GM23338 (cell line): ENCODE measurements around the gene PLBD2. TPM values are rescaled to one million over a fixed set of nuclear protein-coding genes. Genes with fewer than 3 reads are reported as not detected.

Source experiments
- ATAC-seq: fragments of 200-7000 bp; cut with Tn5 transposase; 3 replicates; pipeline ENCODE4 v1.9.1; 2020
- DNase-seq: peaks from one replicate; pipeline ENCODE4 v3.0.0-alpha.2; 2015; ENCODE audit warnings: low spot score
- H2AFZ ChIP-seq: fragments of 200-600 bp; sonication (generic); 2 replicates; pipeline ENCODE4 v1.8.0; 2016; ENCODE audit warnings: antibody characterized with exemption, mild to moderate bottlenecking, moderate library complexity
- H3F3A ChIP-seq: fragments of 200-600 bp; sonication (generic); replicated peaks from 2 replicates; pipeline ENCODE4 v1.8.0; 2017; ENCODE audit warnings: antibody characterized with exemption, mixed run types, low read depth
- H3K27ac ChIP-seq: fragments of 200-600 bp; sonication (generic); 2 replicates; pipeline ENCODE4 v1.6.1; 2016; ENCODE audit warnings: low read depth
- H3K27me3 ChIP-seq: fragments of 200-600 bp; sonication (generic); 2 replicates; pipeline ENCODE4 v1.8.0; 2016; ENCODE audit warnings: mild to moderate bottlenecking, mixed run types, moderate library complexity; ENCODE audit not compliant: insufficient read depth
- H3K36me3 ChIP-seq: fragments of 200-600 bp; sonication (generic); 2 replicates; pipeline ENCODE4 v1.8.0; 2016; ENCODE audit warnings: mild to moderate bottlenecking; ENCODE audit not compliant: insufficient read depth
- H3K4me1 ChIP-seq: fragments of 200-600 bp; sonication (generic); 2 replicates; pipeline ENCODE4 v1.8.0; 2016; ENCODE audit warnings: mild to moderate bottlenecking, moderate library complexity; ENCODE audit not compliant: insufficient read depth
- H3K4me2 ChIP-seq: fragments of 200-600 bp; sonication (generic); 2 replicates; pipeline ENCODE4 v1.7.1; 2017; ENCODE audit warnings: mixed run types
- H3K4me3 ChIP-seq: fragments of 200-600 bp; sonication (generic); 2 replicates; pipeline ENCODE4 v1.6.1; 2016; ENCODE audit warnings: mixed run types
- H3K79me2 ChIP-seq: fragments of 200-600 bp; sonication (generic); replicated peaks from 2 replicates; pipeline ENCODE4 v1.8.0; 2017; ENCODE audit warnings: mild to moderate bottlenecking; ENCODE audit not compliant: insufficient read depth
- H3K9me2 ChIP-seq: fragments of 200-600 bp; sonication (generic); 2 replicates; pipeline ENCODE4 v1.8.0; 2017; ENCODE audit not compliant: insufficient read depth
- H4K20me1 ChIP-seq: fragments of 200-600 bp; sonication (generic); replicated peaks from 2 replicates; pipeline ENCODE4 v1.8.0; 2017; ENCODE audit warnings: mild to moderate bottlenecking; ENCODE audit not compliant: insufficient read depth
- H3K27ac Mint-ChIP-seq: 2 replicates; pipeline ENCODE4 v1.8.0; 2020; ENCODE audit warnings: inconsistent platforms, mild to moderate bottlenecking, moderate library complexity, mixed read lengths
- H3K27me3 Mint-ChIP-seq: 3 replicates; pipeline ENCODE4 v1.8.0; 2022; ENCODE audit warnings: low read depth, mild to moderate bottlenecking, moderate library complexity, mixed read lengths, inconsistent platforms; ENCODE audit not compliant: insufficient read depth, poor library complexity
- H3K36me3 Mint-ChIP-seq: 3 replicates; pipeline ENCODE4 v1.8.0; 2021; ENCODE audit warnings: low read depth, mild to moderate bottlenecking, inconsistent platforms, moderate library complexity, mixed read lengths
- H3K4me1 Mint-ChIP-seq: 3 replicates; pipeline ENCODE4 v1.8.0; 2020; ENCODE audit warnings: mild to moderate bottlenecking, inconsistent platforms, mixed read lengths
- H3K4me3 Mint-ChIP-seq: 3 replicates; pipeline ENCODE4 v1.8.0; 2021; ENCODE audit warnings: moderate library complexity, mild to moderate bottlenecking, inconsistent platforms, mixed read lengths
- H3K9me3 Mint-ChIP-seq: 3 replicates; pipeline ENCODE4 v1.8.0; 2020; ENCODE audit warnings: moderate library complexity, mild to moderate bottlenecking, inconsistent platforms, mixed read lengths
- CREB1 ChIP-seq: fragments of 250-450 bp; sonication (Bioruptor Pico); IDR thresholded peaks from 2 replicates; pipeline ENCODE4 v1.5.0; 2020; ENCODE audit warnings: low read depth, mild to moderate bottlenecking, moderate library complexity
- EZH2 ChIP-seq: fragments of 200-600 bp; sonication (generic); IDR thresholded peaks from one replicate; pipeline ENCODE4 v1.8.0; 2017; ENCODE audit warnings: antibody characterized with exemption, mild to moderate bottlenecking, low read depth; ENCODE audit not compliant: unreplicated experiment
- EZH2phosphoT487 ChIP-seq: fragments of 200-600 bp; sonication (generic); IDR thresholded peaks from one replicate; pipeline ENCODE4 v1.8.1; 2018; ENCODE audit warnings: antibody characterized with exemption; ENCODE audit not compliant: unreplicated experiment
- NANOG ChIP-seq: IDR thresholded peaks from 2 replicates; pipeline ENCODE4 v1.6.1; 2016; ENCODE audit warnings: antibody characterized with exemption, borderline replicate concordance
- POLR2AphosphoS5 ChIP-seq: IDR thresholded peaks from 2 replicates; pipeline ENCODE4 v1.6.1; 2016; ENCODE audit warnings: antibody characterized with exemption, low read depth
- REST ChIP-seq: IDR thresholded peaks from one replicate; pipeline ENCODE4 v1.6.1; 2018; ENCODE audit warnings: antibody characterized with exemption; ENCODE audit not compliant: unreplicated experiment
- STAT1 ChIP-seq: IDR thresholded peaks from one replicate; pipeline ENCODE4 v1.6.1; 2016; ENCODE audit warnings: antibody characterized with exemption; ENCODE audit not compliant: unreplicated experiment
- ZNF114 ChIP-seq: fragments of 250-450 bp; sonication (Bioruptor Pico); IDR thresholded peaks from 2 replicates; pipeline ENCODE4 v1.5.0; 2020; ENCODE audit warnings: mild to moderate bottlenecking, moderate library complexity
- ZNF331 ChIP-seq: fragments of 250-450 bp; sonication (Bioruptor Pico); IDR thresholded peaks from 2 replicates; pipeline ENCODE4 v1.5.0; 2020; ENCODE audit warnings: low read depth, mild to moderate bottlenecking, moderate library complexity
- polyA plus RNA-seq: library from polyadenylated mRNA; unstranded; fragments of >200 nt; fragmentation: Nextera tagmentation; extraction: Ambion mirVana; gene quantifications from 2 replicates; pipeline ENCODE4 v1.2.1, GENCODE V29; 2016
- total RNA-seq: library from RNA; depleted of rRNA; stranded (reverse); fragments of >200 nt; shearing (Covaris generic); gene quantifications from 2 replicates; pipeline ENCODE4 v1.2.3, GENCODE V29; 2014
- TF ChIP-seq, protein P1 (sequence below): IDR thresholded peaks from 2 replicates; pipeline ENCODE4 v1.6.1; 2016; ENCODE audit warnings: antibody characterized with exemption

PLBD2 gene
- total and polyA plus RNA-seq, 2 experiments from 2014 or later = 10.2 to 37.1 TPM

GRCh38 chr12:113385282-113385882 lies 27.0 kb downstream of the PLBD2 start (continued):
- TF ChIP-seq REST = no peak

DNA sequence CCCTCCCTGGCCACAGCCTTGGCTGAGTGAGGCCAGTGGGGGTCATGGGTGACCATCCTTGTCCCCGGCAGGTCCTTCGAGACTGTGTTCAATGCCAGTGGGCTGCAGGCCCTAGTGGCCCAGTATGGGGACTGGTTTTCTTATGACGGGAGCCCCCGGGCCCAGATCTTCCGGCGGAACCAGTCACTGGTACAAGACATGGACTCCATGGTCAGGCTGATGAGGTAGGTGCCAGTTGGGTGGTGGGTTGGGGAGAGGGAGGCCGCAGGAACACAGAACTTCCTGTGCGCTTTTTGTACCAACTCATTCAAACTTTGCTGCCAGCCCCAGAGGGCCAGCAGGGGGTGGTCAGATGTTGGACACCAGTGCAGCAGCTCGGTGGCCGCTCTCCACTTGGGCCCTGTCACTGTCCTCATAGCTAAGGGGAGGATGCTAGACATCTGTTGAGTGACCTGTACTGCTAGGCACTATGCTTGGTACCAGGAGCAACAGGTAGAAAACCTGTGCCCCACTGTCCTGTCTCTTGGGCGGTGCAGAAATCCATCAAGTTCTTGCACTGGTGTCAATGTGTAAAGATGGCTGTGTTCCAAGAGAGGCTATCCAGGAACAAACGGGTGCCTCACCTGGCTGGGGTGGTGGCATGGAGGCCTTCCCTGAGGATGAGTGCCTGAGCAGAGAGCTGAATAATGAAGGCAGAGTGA lies 28.6 kb downstream of the PLBD2 start:
- Histone ChIP-seq H3K4me2 (no peak overlapping the region), H4K20me1 (no peaks in the 10 kb centered on the region), H3K36me3 (no peaks in the 10 kb centered on the region), H2AFZ (no peak overlapping the region), H3K79me2 (no peaks in the 10 kb centered on the region), H3K4me1 (no peaks in the 10 kb centered on the region), H3K27ac (no peak overlapping the region), H3K9me2 (no peaks in the 10 kb centered on the region), H3F3A (0 out of 2 replicates have a peak, but pooled peaks cover under 1% of the 10 kb centered on the region), H3K27me3 (no peaks in the 10 kb centered on the region), H3K4me3 (no peak overlapping the region)
- ATAC-seq (no peak), DNase-seq (no peak)
- peaks cover 12% of the 10 kb centered on the region for H3K36me3 Mint-ChIP-seq
- peaks cover 3% of the 10 kb centered on the region for H3K27me3 Mint-ChIP-seq
- H3K4me3 Mint-ChIP-seq = no peak overlapping the region
- H3K4me1 Mint-ChIP-seq = no peaks in the 10 kb centered on the region
- no peak overlapping the region for H3K27ac Mint-ChIP-seq
- no peaks in the 10 kb centered on the region; the same call in 2 of the 3 replicates for H3K9me3 Mint-ChIP-seq
- TF ChIP-seq ZNF114 (CRISPR knock-in tag) (no peak), ZNF331 (no peak), REST (no peak), NANOG (no peak), CREB1 (CRISPR knock-in tag) (no peak), EZH2 (no peak), POLR2AphosphoS5 (no peak), EZH2phosphoT487 (no peak), STAT1 (no peak)
- TF ChIP-seq, protein P1, sequence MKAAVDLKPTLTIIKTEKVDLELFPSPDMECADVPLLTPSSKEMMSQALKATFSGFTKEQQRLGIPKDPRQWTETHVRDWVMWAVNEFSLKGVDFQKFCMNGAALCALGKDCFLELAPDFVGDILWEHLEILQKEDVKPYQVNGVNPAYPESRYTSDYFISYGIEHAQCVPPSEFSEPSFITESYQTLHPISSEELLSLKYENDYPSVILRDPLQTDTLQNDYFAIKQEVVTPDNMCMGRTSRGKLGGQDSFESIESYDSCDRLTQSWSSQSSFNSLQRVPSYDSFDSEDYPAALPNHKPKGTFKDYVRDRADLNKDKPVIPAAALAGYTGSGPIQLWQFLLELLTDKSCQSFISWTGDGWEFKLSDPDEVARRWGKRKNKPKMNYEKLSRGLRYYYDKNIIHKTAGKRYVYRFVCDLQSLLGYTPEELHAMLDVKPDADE = no peak
